GM10248 (cell line): ENCODE results near the gene ZFP92.

ENCODE experiments used
- CTCF ChIA-PET: fragments of 300-600 bp; sonication (Branson Sonifier 250); formaldehyde crosslinking; extraction: SDS; loops from one replicate; lab custom pipeline; 2021; ENCODE audit warnings: antibody characterized with exemption; lab: Yijun Ruan, JAX
- POLR2A ChIA-PET: fragments of 350-650 bp; sonication (Branson Sonifier 250); formaldehyde crosslinking; extraction: SDS; loops from one replicate; lab custom pipeline; 2020; ENCODE audit warnings: antibody characterized with exemption; lab: Yijun Ruan, JAX
- DNase-seq: peaks from one replicate; pipeline ENCODE4 v3.0.0; 2012; ENCODE audit errors: extremely low spot score
- TF ChIP-seq, protein P1 (sequence below): IDR thresholded peaks from 2 replicates; pipeline ENCODE4 v1.5.1; 2012; ENCODE audit warnings: mild to moderate bottlenecking, low read depth; ENCODE audit errors: extremely low read depth, missing control alignments, control extremely low read depth

Gene ZFP92

GRCh38 chrX:153378607-153379006, 32.7 kb upstream of the ZFP92 start:
- TF ChIP-seq, protein P1, sequence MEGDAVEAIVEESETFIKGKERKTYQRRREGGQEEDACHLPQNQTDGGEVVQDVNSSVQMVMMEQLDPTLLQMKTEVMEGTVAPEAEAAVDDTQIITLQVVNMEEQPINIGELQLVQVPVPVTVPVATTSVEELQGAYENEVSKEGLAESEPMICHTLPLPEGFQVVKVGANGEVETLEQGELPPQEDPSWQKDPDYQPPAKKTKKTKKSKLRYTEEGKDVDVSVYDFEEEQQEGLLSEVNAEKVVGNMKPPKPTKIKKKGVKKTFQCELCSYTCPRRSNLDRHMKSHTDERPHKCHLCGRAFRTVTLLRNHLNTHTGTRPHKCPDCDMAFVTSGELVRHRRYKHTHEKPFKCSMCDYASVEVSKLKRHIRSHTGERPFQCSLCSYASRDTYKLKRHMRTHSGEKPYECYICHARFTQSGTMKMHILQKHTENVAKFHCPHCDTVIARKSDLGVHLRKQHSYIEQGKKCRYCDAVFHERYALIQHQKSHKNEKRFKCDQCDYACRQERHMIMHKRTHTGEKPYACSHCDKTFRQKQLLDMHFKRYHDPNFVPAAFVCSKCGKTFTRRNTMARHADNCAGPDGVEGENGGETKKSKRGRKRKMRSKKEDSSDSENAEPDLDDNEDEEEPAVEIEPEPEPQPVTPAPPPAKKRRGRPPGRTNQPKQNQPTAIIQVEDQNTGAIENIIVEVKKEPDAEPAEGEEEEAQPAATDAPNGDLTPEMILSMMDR: no peak
- CTCF ChIA-PET: no interaction called here
- no peak for DNase-seq
- POLR2A ChIA-PET: no interaction called here

GRCh38 chrX:153379508-153379907, 31.8 kb upstream of the ZFP92 start:
- CTCF ChIA-PET: no interaction called here
- TF ChIP-seq, protein P1: no peak
- POLR2A ChIA-PET: interaction anchor here (1.1 kb wide), 1 partner anchor 199 kb away, joined by 3 read pairs; no protein-coding TSS in a partner anchor
- no peak for DNase-seq

DNA sequence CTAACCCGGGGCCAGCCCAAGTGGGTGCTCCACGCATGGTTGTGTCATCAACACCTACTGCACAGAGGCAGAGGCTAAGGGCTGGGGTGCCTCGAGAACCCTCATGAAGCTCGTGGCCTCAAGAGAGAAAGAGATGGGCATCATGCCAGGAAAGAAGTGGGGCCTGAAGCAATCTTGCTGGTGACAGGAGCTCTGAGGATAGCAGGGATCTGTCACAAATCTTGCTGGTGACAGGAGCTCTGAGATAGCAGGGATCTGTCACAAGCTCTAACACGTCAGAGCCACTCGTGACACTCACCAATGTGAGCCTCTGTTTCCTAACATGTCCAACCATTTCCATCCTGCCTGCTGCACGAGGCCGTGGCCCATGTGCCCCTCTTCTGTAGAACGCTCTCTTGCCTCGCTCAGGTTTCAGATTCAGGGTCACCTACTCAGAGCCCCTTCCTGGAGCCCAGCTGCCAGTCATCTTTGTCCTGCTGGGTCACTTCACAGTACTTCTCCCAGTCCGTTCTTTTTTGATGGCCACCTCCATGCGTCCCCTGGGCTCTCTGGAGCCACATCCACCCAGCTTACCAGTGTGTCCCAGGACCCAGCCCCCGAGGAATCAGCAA, 31.2 kb upstream of the ZFP92 start:
- TF ChIP-seq, protein P1: no peak
- DNase-seq: no peak
- CTCF ChIA-PET: no interaction called here
- POLR2A ChIA-PET: interaction anchor here (1.1 kb wide), 1 partner anchor 198 kb away, joined by 3 read pairs; no protein-coding TSS in a partner anchor

DNA sequence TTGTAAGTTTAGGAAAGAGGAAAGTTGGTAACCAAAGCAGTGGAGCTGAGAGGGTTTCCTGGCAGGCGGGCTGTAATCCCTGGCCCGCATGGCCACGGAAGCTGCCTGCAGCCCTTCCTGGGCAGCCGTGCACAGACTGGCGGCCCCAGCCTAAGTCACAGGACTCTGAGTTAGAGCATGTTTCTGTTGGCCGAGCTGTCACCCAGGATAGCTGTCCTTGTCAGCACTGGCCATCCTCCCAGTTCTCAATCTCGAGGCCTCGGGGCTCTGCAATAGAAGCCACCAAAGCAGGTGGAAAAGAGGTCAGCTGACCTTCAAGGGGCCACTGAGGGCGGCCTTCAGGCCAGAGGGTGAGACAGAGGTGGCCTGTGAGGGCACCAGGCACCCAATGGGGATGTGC, 30.6 kb upstream of the ZFP92 start:
- DNase-seq: no peak
- ChIA-PET POLR2A (no interaction called here), CTCF (no interaction called here)
- TF ChIP-seq, protein P1: no peak

GRCh38 chrX:153381684-153382532, 29.4 kb upstream of the ZFP92 start:
- DNase-seq: no peak
- ChIA-PET CTCF (interaction anchor here (1.5 kb wide), 1 partner anchor 89 kb away, joined by 3 read pairs; the partner anchor contains the start of gene HAUS7), POLR2A (no interaction called here)
- TF ChIP-seq, protein P1: no peak

GRCh38 chrX:153382563-153383482, 28.4 kb upstream of the ZFP92 start:
- ChIA-PET CTCF (interaction anchor here (1.5 kb wide), 1 partner anchor 88 kb away, joined by 3 read pairs; the partner anchor contains the start of gene HAUS7), POLR2A (no interaction called here)
- TF ChIP-seq, protein P1: no peak
- DNase-seq: no peak
